Liver (tissue), 2 donors: ENCODE measurements around the gene SPRN.

ENCODE experiments used
- EGR1 ChIP-seq, 2 donors: IDR thresholded peaks; 2 replicates each; pipeline ENCODE4 v1.6.1; 2016 to 2018; ENCODE audit warnings: antibody characterized with exemption in 2 of 2, low read depth in 2 of 2
- JUND ChIP-seq, 2 donors: IDR thresholded peaks; 2 replicates each; pipeline ENCODE4 v1.6.1; 2016; ENCODE audit warnings: antibody characterized with exemption in 2 of 2
- TAF1 ChIP-seq: conservative IDR thresholded peaks from 2 replicates; pipeline ENCODE4 v1.6.1; 2016; ENCODE audit warnings: antibody characterized with exemption, mild to moderate bottlenecking
- YY1 ChIP-seq: IDR thresholded peaks from 2 replicates; pipeline ENCODE4 v1.6.1; 2016; ENCODE audit warnings: antibody characterized with exemption, mild to moderate bottlenecking
- donor health status: healthy.

DNA sequence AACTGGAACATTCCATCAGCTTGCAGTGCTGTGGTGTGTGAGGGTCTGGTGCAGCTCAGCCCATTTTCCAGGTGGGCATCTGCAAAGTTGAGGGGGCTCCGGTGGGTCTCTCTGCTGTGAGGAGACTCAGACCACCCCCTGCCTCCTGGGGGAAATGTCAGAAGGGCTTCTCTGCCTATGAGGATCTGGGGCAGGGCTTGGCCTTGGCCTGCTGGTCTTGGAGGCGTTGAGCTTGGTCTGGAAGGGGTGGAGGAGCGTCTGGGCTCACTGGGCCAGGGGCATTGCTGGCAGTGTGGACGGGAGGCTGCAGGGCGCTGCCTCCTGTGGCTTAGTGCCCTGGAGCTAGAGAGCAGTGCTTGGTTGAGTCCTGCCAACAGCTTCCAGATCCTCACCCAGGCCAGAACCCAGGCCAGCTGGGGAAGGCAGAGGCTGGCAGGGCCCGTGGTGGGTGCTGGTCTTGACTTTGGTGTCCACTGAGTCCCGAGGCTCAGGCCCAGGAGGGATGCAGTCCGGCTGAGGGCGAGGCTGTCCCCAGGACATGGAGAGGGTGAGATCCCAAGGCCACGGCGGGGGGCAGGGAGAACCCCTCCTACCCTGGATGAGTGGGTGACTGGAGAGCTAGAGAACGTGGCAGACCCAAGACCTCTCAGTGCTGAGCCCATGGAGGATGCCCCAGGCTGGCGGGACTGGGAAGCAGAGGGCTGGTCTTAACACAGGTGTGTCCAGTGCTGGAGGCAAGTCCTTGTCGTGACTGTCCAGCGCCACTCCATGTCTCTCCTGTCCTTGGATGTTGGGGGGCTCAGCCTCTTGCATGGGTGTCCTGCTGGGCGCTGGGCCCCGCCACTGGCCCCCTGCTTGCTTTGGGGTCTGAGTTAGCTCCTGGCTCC lies 2.8 kb downstream of the SPRN start:
- TF ChIP-seq YY1 (no peak), JUND (IDR thresholded peaks at IDR 0.05) (no peak), EGR1 (IDR thresholded peaks at IDR 0.05; ENCODE audit: low read depth in 2 of 2) (no peak), TAF1 (no peak)
